K562 (cell line): ENCODE data around the gene CD160.
"Not testable (repeated sequence)": the region's sequence is repeated elsewhere in the genome, so short reads cannot be mapped to it uniquely, and the experiment has no call there.

Experiments
- BRCA1 ChIP-seq, 2 experiments: fragments of 450-650 bp in 1 of 2; sonication (generic) in 1 of 2; formaldehyde crosslinking in 1 of 2; IDR thresholded peaks; 2 replicates each; pipeline versions ENCODE4 v1.5.0 to v1.6.1; 2017 to 2020; ENCODE audit warnings: mild to moderate bottlenecking in 1 of 2, missing genetic modification reagents in 1 of 2
- BRF1 ChIP-seq: IDR thresholded peaks from 3 replicates; pipeline ENCODE4 v1.6.1; 2011; ENCODE audit warnings: borderline replicate concordance, mild to moderate bottlenecking; ENCODE audit not compliant: insufficient read length; ENCODE audit errors: extremely low read depth
- HDAC6 ChIP-seq: IDR thresholded peaks from 2 replicates; pipeline ENCODE4 v1.6.1; 2012; ENCODE audit warnings: low read depth, mild to moderate bottlenecking, control low read depth, inconsistent platforms, low read length, moderate library complexity
- JUND ChIP-seq, 2 experiments: IDR thresholded peaks; 2 replicates in 1 of 2; 3 replicates in 1 of 2; pipeline ENCODE4 v1.6.1; 2011; ENCODE audit warnings: borderline replicate concordance in 2 of 2, low read depth in 2 of 2, low read length in 2 of 2, improper control_type of control experiment in 1 of 2, missing biosample characterization in 1 of 2, missing genetic modification characterization in 1 of 2, missing genetic modification reagents in 1 of 2
- POLR2A ChIP-seq: fragments of 450-650 bp; conservative IDR thresholded peaks from 2 replicates; pipeline ENCODE4 v1.6.1; 2016
- POLR2AphosphoS5 ChIP-seq: IDR thresholded peaks from 2 replicates; pipeline ENCODE4 v1.6.1; 2011; ENCODE audit warnings: mild to moderate bottlenecking, low read depth, low read length, moderate library complexity; ENCODE audit not compliant: control insufficient read depth, insufficient read depth
- RCOR1 ChIP-seq, 2 experiments: IDR thresholded peaks; 2 replicates each; pipeline ENCODE4 v1.6.1; 2012; ENCODE audit warnings: low read depth in 2 of 2, low read length in 2 of 2, borderline replicate concordance in 1 of 2, improper control_type of control experiment in 1 of 2
- ZNF124 ChIP-seq: sonication (generic); formaldehyde crosslinking; IDR thresholded peaks from 2 replicates; pipeline ENCODE4 v1.8.1; 2022; ENCODE audit warnings: missing genetic modification reagents

DNA sequence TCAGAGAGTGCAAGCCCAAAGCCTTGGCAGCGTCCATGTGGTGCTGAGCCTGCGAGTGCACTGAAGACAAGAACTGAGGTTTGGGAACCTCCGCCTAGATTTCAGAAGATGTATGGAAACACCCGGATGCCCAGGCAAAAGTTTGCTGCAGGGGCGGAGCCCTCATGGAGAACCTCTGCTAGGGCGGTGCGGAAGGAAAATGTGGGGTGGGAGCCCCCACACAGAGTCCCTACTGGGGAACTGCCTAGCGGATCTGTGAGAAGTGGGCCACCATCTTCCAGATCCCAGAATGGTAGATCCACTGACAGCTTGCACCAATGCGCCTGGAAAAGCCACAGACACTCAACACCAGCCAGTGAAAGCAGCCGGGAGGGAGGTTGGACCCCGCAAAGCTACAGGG is 42.2 kb downstream of the CD160 start:
- TF ChIP-seq RCOR1 (IDR thresholded peaks at IDR 0.05; ENCODE audit: borderline replicate concordance in 1 of 2, low read depth in 2 of 2, low read length in 2 of 2); POLR2AphosphoS5; BRF1; HDAC6; BRCA1 (IDR thresholded peaks at IDR 0.05); BRCA1 (CRISPR knock-in tag; IDR thresholded peaks at IDR 0.05); ZNF124; POLR2A; JUND (IDR thresholded peaks at IDR 0.05; ENCODE audit: borderline replicate concordance, low read depth, low read length); JUND (tag; IDR thresholded peaks at IDR 0.05; ENCODE audit: borderline replicate concordance, low read depth, low read length): not testable (repeated sequence)
